Nephron (organoid): ENCODE measurements around the gene VEGFD.

Experiments
- H3K27ac Mint-ChIP-seq, 3 experiments: 2 replicates each; pipeline ENCODE4 v1.8.0; 2020; ENCODE audit warnings: mixed read lengths in 3 of 3, mild to moderate bottlenecking in 2 of 3, moderate library complexity in 1 of 3
- H3K27me3 Mint-ChIP-seq: 2 replicates; pipeline ENCODE4 v1.8.0; 2021; ENCODE audit warnings: low read depth, mild to moderate bottlenecking, moderate library complexity, mixed read lengths
- H3K36me3 Mint-ChIP-seq: 2 replicates; pipeline ENCODE4 v1.8.0; 2020; ENCODE audit warnings: low read depth, mixed read lengths
- H3K4me1 Mint-ChIP-seq: 2 replicates; pipeline ENCODE4 v1.8.0; 2020; ENCODE audit warnings: mixed read lengths
- H3K4me3 Mint-ChIP-seq, 3 experiments: 2 replicates each; pipeline ENCODE4 v1.8.0; 2020; ENCODE audit warnings: mild to moderate bottlenecking in 3 of 3, mixed read lengths in 3 of 3, moderate library complexity in 2 of 3
- H3K9me3 Mint-ChIP-seq: 2 replicates; pipeline ENCODE4 v1.8.0; 2020; ENCODE audit warnings: mixed read lengths
- TF ChIP-seq, protein P1 (sequence below), 3 experiments: fragments of 200-600 bp; sonication (generic); IDR thresholded peaks; one replicate each; pipeline ENCODE4 v1.5.0; 2021; ENCODE audit warnings: antibody characterized with exemption in 3 of 3; ENCODE audit not compliant: unreplicated experiment in 3 of 3

VEGFD gene

DNA sequence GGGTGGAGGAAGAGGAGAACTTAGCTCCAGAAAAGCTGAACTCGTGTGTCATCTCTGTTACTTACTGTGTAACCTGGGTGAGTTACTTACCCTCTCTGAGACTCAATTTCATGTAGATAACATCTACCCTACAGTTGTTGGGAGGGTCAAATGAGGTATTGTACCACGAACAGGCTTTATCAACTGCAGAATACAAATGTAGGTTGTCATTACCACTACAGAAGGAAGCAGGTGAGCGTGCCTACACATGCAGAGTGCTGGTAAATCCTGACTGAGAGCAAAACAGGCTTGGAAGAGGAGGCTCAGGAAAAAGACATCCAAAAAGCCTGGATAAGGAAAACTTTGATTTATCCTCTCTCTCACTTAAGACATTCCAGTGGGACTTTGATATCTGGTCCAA is 56.1 kb downstream of the VEGFD start:
- no peaks in the 10 kb centered on the region for H3K4me1 Mint-ChIP-seq
- TF ChIP-seq, protein P1, sequence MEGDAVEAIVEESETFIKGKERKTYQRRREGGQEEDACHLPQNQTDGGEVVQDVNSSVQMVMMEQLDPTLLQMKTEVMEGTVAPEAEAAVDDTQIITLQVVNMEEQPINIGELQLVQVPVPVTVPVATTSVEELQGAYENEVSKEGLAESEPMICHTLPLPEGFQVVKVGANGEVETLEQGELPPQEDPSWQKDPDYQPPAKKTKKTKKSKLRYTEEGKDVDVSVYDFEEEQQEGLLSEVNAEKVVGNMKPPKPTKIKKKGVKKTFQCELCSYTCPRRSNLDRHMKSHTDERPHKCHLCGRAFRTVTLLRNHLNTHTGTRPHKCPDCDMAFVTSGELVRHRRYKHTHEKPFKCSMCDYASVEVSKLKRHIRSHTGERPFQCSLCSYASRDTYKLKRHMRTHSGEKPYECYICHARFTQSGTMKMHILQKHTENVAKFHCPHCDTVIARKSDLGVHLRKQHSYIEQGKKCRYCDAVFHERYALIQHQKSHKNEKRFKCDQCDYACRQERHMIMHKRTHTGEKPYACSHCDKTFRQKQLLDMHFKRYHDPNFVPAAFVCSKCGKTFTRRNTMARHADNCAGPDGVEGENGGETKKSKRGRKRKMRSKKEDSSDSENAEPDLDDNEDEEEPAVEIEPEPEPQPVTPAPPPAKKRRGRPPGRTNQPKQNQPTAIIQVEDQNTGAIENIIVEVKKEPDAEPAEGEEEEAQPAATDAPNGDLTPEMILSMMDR (IDR thresholded peaks at IDR 0.05; ENCODE audit: unreplicated experiment in 3 of 3) = no peak
- H3K9me3 Mint-ChIP-seq = no peaks in the 10 kb centered on the region
- peaks cover 3% of the 10 kb centered on the region for H3K27me3 Mint-ChIP-seq
- H3K4me3 Mint-ChIP-seq = no peak overlapping the region
- H3K27ac Mint-ChIP-seq = no peak overlapping the region
- H3K36me3 Mint-ChIP-seq = no peaks in the 10 kb centered on the region

DNA sequence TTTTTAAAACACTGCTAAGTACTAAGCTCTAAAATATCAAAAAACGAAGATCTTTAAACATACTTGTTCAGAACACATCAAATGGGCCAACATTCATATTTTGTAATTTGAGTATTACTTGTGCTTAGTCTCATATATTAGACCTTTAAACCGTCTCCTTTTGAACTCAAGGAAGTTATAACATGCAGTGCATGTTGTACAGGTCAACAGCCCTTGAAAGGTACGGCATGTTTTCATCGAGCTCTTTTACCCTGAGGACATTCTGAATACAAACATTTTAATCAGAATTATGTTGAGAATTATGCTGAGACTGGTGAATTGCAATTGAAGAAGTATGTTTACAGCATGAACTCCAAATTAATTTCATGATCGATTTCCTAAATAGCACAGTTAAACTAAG is 61.7 kb downstream of the VEGFD start:
- no peaks in the 10 kb centered on the region for H3K9me3 Mint-ChIP-seq
- H3K27ac Mint-ChIP-seq = no peak overlapping the region
- H3K27me3 Mint-ChIP-seq = no peaks in the 10 kb centered on the region
- TF ChIP-seq, protein P1 (IDR thresholded peaks at IDR 0.05; ENCODE audit: unreplicated experiment in 3 of 3) = no peak
- H3K4me1 Mint-ChIP-seq = no peaks in the 10 kb centered on the region
- H3K4me3 Mint-ChIP-seq = no peak overlapping the region
- H3K36me3 Mint-ChIP-seq = peaks cover 18% of the 10 kb centered on the region

DNA sequence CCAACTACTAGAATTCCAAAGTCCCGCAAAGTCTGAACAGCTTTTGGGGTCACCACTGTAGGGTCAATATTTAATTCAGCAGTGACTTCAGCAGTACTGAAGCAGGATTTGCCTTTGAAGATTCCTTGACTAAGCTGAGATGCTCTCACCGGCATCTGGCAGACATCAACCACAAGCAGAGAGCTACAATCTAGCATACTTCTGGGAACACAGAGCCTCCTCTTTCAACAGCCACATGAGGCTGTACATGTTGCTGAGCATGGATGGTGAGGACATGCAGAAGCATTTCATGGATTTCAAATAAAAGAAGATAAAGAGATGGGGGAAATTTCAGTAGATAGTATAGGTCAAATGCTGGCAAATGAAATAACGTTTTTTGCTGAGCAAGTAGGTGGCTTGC is 62.1 kb downstream of the VEGFD start:
- peaks cover 18% of the 10 kb centered on the region for H3K36me3 Mint-ChIP-seq
- H3K4me3 Mint-ChIP-seq = no peak overlapping the region
- no peaks in the 10 kb centered on the region for H3K9me3 Mint-ChIP-seq
- H3K4me1 Mint-ChIP-seq = no peaks in the 10 kb centered on the region
- no peaks in the 10 kb centered on the region for H3K27me3 Mint-ChIP-seq
- H3K27ac Mint-ChIP-seq = no peak overlapping the region
- TF ChIP-seq, protein P1 (IDR thresholded peaks at IDR 0.05; ENCODE audit: unreplicated experiment in 3 of 3) = no peak

DNA sequence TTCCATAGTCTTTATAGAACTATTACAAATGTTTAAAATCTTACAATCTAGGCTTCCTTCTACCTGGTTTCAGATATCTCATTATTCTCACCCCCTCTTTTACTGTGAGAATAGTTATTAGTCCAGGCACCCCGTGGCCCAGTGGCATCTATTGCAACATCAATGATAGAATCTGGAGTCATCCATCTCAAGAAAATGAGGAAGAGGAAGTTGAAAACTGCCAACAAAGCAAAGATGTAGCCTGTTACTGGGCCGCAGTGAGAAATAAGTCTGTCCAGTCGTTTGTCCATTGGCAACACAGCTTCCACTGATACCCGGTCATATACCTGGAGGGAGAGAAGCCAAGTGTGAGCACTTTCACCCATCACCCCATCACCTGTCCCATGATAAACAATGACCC is 62.8 kb downstream of the VEGFD start:
- no peak overlapping the region for H3K27ac Mint-ChIP-seq
- H3K36me3 Mint-ChIP-seq = peaks cover 18% of the 10 kb centered on the region
- no peaks in the 10 kb centered on the region for H3K4me1 Mint-ChIP-seq
- no peaks in the 10 kb centered on the region for H3K9me3 Mint-ChIP-seq
- no peak overlapping the region for H3K4me3 Mint-ChIP-seq
- no peaks in the 10 kb centered on the region for H3K27me3 Mint-ChIP-seq
- TF ChIP-seq, protein P1 (IDR thresholded peaks at IDR 0.05; ENCODE audit: unreplicated experiment in 3 of 3) = no peak

DNA sequence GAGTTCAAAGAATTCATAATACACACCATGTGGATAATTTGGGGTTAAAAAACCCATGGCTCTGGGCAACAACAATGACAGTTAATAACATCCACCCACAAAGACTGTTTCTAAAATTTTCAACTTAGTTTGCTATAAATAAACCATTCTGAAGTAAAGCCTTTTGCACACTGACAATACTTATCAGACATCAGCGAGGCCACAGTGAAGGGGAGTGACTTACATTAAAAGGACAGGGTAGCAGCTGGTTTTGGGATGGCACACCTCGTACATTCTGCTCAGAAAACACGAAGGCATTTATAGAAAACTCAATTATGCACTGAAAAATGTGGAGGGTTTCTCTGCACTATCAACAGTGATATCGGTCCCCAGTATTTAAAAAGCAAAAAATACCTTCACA is 63.9 kb downstream of the VEGFD start:
- TF ChIP-seq, protein P1 (IDR thresholded peaks at IDR 0.05; ENCODE audit: unreplicated experiment in 3 of 3) = no peak
- H3K9me3 Mint-ChIP-seq = no peaks in the 10 kb centered on the region
- H3K4me1 Mint-ChIP-seq = peaks cover 5% of the 10 kb centered on the region
- no peaks in the 10 kb centered on the region for H3K27me3 Mint-ChIP-seq
- peaks cover 18% of the 10 kb centered on the region for H3K36me3 Mint-ChIP-seq
- H3K4me3 Mint-ChIP-seq = no peak overlapping the region
- H3K27ac Mint-ChIP-seq = no peak overlapping the region

DNA sequence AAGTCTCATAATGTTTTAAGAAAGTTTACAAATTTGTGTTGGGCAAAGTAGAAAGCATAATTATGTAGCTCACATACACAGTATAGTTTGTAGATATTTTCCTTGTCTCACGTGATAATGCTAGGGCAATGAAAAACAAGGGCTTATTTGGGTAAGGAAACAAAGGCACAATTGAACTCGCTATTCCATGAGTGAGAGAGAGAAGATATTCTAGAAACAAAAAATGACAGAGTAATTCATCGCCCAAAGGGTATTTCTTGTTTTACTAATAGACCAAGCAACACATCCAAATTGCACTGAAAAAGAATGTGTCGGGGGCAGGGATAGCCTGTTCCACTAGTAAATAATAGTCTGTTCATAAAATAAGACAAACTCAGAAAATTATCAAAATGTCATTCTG is 65.1 kb downstream of the VEGFD start:
- H3K9me3 Mint-ChIP-seq = no peaks in the 10 kb centered on the region
- TF ChIP-seq, protein P1 (IDR thresholded peaks at IDR 0.05; ENCODE audit: unreplicated experiment in 3 of 3) = no peak
- no peak overlapping the region for H3K4me3 Mint-ChIP-seq
- H3K4me1 Mint-ChIP-seq = peaks cover 13% of the 10 kb centered on the region
- no peak overlapping the region for H3K27ac Mint-ChIP-seq
- H3K27me3 Mint-ChIP-seq = no peaks in the 10 kb centered on the region
- peaks cover 18% of the 10 kb centered on the region for H3K36me3 Mint-ChIP-seq
